HepG2 (cell line): ENCODE data around the gene ACTR1A. TPM values are rescaled to one million over a fixed set of nuclear protein-coding genes. Genes with fewer than 3 reads are reported as not detected.
"Not testable (repeated sequence)": the region's sequence is repeated elsewhere in the genome, so short reads cannot be mapped to it uniquely, and the experiment has no call there.

Experiments
- ATAC-seq: fragments of 200-7000 bp; cut with Tn5 transposase; 3 replicates; pipeline ENCODE4 v1.9.1; 2020; ENCODE audit warnings: mild to moderate bottlenecking, moderate library complexity
- BruUV-seq: library from RNA; stranded (reverse); fragments of 400-500 nt; replicated peaks from 2 replicates; lab custom pipeline; 2021; lab: Mats Ljungman, UMichigan
- CTCF ChIA-PET: fragments of 300-600 bp; formaldehyde crosslinking; extraction: SDS; loops from one replicate; lab custom pipeline; 2021; ENCODE audit warnings: low total read pairs, inconsistent platforms, low intra/inter-chr PET ratio; lab: Yijun Ruan, JAX
- POLR2A ChIA-PET: fragments of 350-600 bp; sonication (Branson Sonifier 250); formaldehyde crosslinking; loops from one replicate; lab custom pipeline; 2020; ENCODE audit warnings: antibody characterized with exemption, inconsistent platforms; lab: Yijun Ruan, JAX
- DNase-seq: peaks from one replicate; pipeline ENCODE4 v3.0.0-alpha.2; 2015; ENCODE audit warnings: low spot score
- FAIRE-seq: peaks from 3 replicates; lab custom pipeline; 2011; peaks lifted over from hg19 to GRCh38; lab: Jason Lieb, UNC
- H2AFZ ChIP-seq: one replicate; pipeline ENCODE4 v1.6.1; 2011; ENCODE audit warnings: low read length, inconsistent platforms
- H3K27ac ChIP-seq: fragments of 300-600 bp; 3 replicates; pipeline ENCODE4 v1.8.0; 2011; ENCODE audit warnings: mixed run types, mild to moderate bottlenecking, mixed read lengths, low read length, inconsistent platforms; ENCODE audit not compliant: insufficient read depth; ENCODE audit errors: extremely low read length
- H3K27me3 ChIP-seq, 2 experiments: fragments of 200-600 bp in 1 of 2; 2 replicates in 1 of 2; 3 replicates in 1 of 2; pipeline versions ENCODE4 v1.6.0 to v1.8.0; 2011; ENCODE audit warnings: low read length in 2 of 2, mild to moderate bottlenecking in 2 of 2, moderate library complexity in 2 of 2, inconsistent platforms in 1 of 2; ENCODE audit not compliant: insufficient read depth in 2 of 2, control insufficient read depth in 1 of 2
- H3K36me3 ChIP-seq, 2 experiments: fragments of 200-600 bp in 1 of 2; replicated peaks in 1 of 2; 2 replicates in 1 of 2; 3 replicates in 1 of 2; pipeline versions ENCODE4 v1.5.1 to v1.8.0; 2011; ENCODE audit warnings: low read length in 2 of 2, inconsistent platforms in 1 of 2; ENCODE audit not compliant: insufficient read depth in 2 of 2, control insufficient read depth in 1 of 2
- H3K4me1 ChIP-seq: 2 replicates; pipeline ENCODE4 v1.5.1; 2012; ENCODE audit warnings: low read length, inconsistent platforms; ENCODE audit not compliant: insufficient read depth
- H3K4me2 ChIP-seq: 2 replicates; pipeline ENCODE4 v1.6.0; 2011; ENCODE audit warnings: low read depth, low read length, inconsistent platforms
- H3K4me3 ChIP-seq, 3 experiments: fragments of 200-600 bp in 1 of 3; sonication (generic), shearing (Covaris generic) in 1 of 3; replicated peaks in 1 of 3; 2 replicates each; pipeline ENCODE4 v1.5.1; 2011 to 2016; ENCODE audit warnings: low read length in 3 of 3, inconsistent platforms in 2 of 3, low read depth in 2 of 3, mild to moderate bottlenecking in 2 of 3, control low read depth in 1 of 3, mixed read lengths in 1 of 3; ENCODE audit not compliant: insufficient read depth in 1 of 3
- H3K79me2 ChIP-seq: one replicate; pipeline ENCODE4 v1.6.1; 2011; ENCODE audit warnings: low read length, inconsistent platforms; ENCODE audit not compliant: insufficient read depth
- H3K9ac ChIP-seq: 2 replicates; pipeline ENCODE4 v1.6.0; 2011; ENCODE audit warnings: mild to moderate bottlenecking, low read depth, low read length, inconsistent platforms; ENCODE audit not compliant: insufficient read depth
- H3K9me3 ChIP-seq: 2 replicates; pipeline ENCODE4 v1.5.1; 2012; ENCODE audit warnings: mild to moderate bottlenecking, low read length
- H4K20me1 ChIP-seq: 2 replicates; pipeline ENCODE4 v1.6.0; 2011; ENCODE audit warnings: inconsistent platforms, mild to moderate bottlenecking, low read length, moderate library complexity; ENCODE audit not compliant: insufficient read depth
- CREB1 ChIP-seq, 2 experiments: fragments of 450-650 bp in 1 of 2; IDR thresholded peaks; 2 replicates each; pipeline ENCODE4 v1.6.1; 2016 to 2017; ENCODE audit warnings: control low read depth in 1 of 2, mild to moderate bottlenecking in 1 of 2, missing compliant biosample characterization in 1 of 2, missing genetic modification characterization in 1 of 2
- LRRFIP1 ChIP-seq: sonication (generic); formaldehyde crosslinking; conservative IDR thresholded peaks from 2 replicates; pipeline ENCODE4 v1.4.0; 2020; ENCODE audit warnings: missing genetic modification reagents
- TFDP1 ChIP-seq: IDR thresholded peaks from 2 replicates; pipeline ENCODE4 v1.6.1; 2016; ENCODE audit warnings: missing compliant biosample characterization, missing genetic modification reagents, borderline replicate concordance
- ZNF589 ChIP-seq: sonication (generic); formaldehyde crosslinking; conservative IDR thresholded peaks from 2 replicates; pipeline ENCODE4 v1.8.0; 2022; ENCODE audit warnings: mild to moderate bottlenecking, moderate library complexity, missing genetic modification reagents
- WGBS: methylation state at CpG from one replicate; pipeline ENCODE4 v1.1.6; 2017; ENCODE audit warnings: low lambda C conversion rate; 5-methylcytosine and 5-hydroxymethylcytosine counted together
- in situ Hi-C: cut with HindIII; loops from 2 replicates; pipeline ENCODE4 v1.10.0; 2017; ENCODE audit warnings: low pct_unique_long_range_greater_than_20kb; ENCODE audit not compliant: extremely low pct_ligation_motif_present
- intact Hi-C: fragments of 100-400 bp; cut with micrococcal nuclease; formaldehyde crosslinking; loops from one replicate; pipeline ENCODE4 v1.10.0; 2022; ENCODE audit not compliant: unreplicated experiment
- polyA plus RNA-seq, 8 experiments: library from polyadenylated mRNA; depleted of rRNA in 3 of 8; stranded (reverse) in 7 of 8; unstranded in 1 of 8; fragments of >200 nt; fragmentation: Illumina TruSeq in 4 of 8; extraction: Trizol in 4 of 8; gene quantifications; 2 replicates each; pipeline versions ENCODE4 v1.2.1 to v1.2.3, GENCODE V29; 2011 to 2016; ENCODE audit warnings: low read depth in 4 of 8, missing spikeins in 1 of 8, mixed read lengths in 1 of 8; ENCODE audit not compliant: insufficient read depth in 1 of 8
- total RNA-seq, 5 experiments: library from RNA; depleted of rRNA; stranded (reverse); fragments of >200 nt; fragmentation: Illumina TruSeq; extraction: Trizol; gene quantifications; 2 replicates each; pipeline ENCODE4 v1.2.3, GENCODE V29; 2016; ENCODE audit warnings: low read depth in 1 of 5

Gene ACTR1A
- total and polyA plus RNA-seq, 2 of the 13 experiments (the other 11 are each of a cell fraction or from before 2014, with no cell fraction given) = 59.6 to 62.8 TPM

- TF ChIP-seq TFDP1 (no peak), ZNF589 (CRISPR knock-in tag) (no peak)
These were observed 34.9 kb upstream of the ACTR1A start (continued) for GRCh38 chr10:102537367-102537766.

GRCh38 chr10:102535481-102536147, 33.1 kb upstream of the ACTR1A start:
- H3K4me2 ChIP-seq = no peak overlapping the region
- in situ Hi-C loops (no loop called here), intact Hi-C loops (no loop called here)
- TF ChIP-seq CREB1 (IDR thresholded peaks at IDR 0.05) (peak; percentile 86), CREB1 (CRISPR knock-in tag; IDR thresholded peaks at IDR 0.05) (no peak), LRRFIP1 (no peak)
- no peak for DNase-seq
- H3K9ac ChIP-seq = no peak overlapping the region
- no peaks in the 10 kb centered on the region for H3K27me3 ChIP-seq
- WGBS = 96% methylated on average over 7 of the region's 7 CpGs
- H2AFZ ChIP-seq = no peak overlapping the region
- H3K36me3 ChIP-seq = peaks cover 0 to 2% of the 10 kb centered on the region in 2 experiments; a peak in 1 of 5 replicates
- POLR2A ChIA-PET = no interaction called here
- H3K4me1 ChIP-seq = peaks cover 11% of the 10 kb centered on the region
- H3K27ac ChIP-seq = no peak overlapping the region
- no peaks in the 10 kb centered on the region for H3K9me3 ChIP-seq
- H3K79me2 ChIP-seq = no peaks in the 10 kb centered on the region
- ATAC-seq = no peak
- CTCF ChIA-PET = no interaction called here
- no TSS peak for BruUV-seq
- no peak for FAIRE-seq
- no peaks in the 10 kb centered on the region for H4K20me1 ChIP-seq
- H3K4me3 ChIP-seq = no peak overlapping the region

- H4K20me1 ChIP-seq, H3K9ac ChIP-seq, H3K79me2 ChIP-seq, H3K4me3 ChIP-seq, intact Hi-C loops, H2AFZ ChIP-seq, ATAC-seq, H3K9me3 ChIP-seq, H3K27me3 ChIP-seq, H3K36me3 ChIP-seq, BruUV-seq, in situ Hi-C loops, H3K27ac ChIP-seq, POLR2A ChIA-PET, FAIRE-seq, H3K4me2 ChIP-seq, DNase-seq, CTCF ChIA-PET: not testable (repeated sequence)
- peaks cover 11% of the 10 kb centered on the region for H3K4me1 ChIP-seq
- WGBS = 96% methylated on average over 9 of the region's 9 CpGs
These were observed 32.5 kb upstream of the ACTR1A start for GRCh38 chr10:102534966-102535365.
